HEK293 (cell line): ENCODE results near the gene TGFB3.

Experiments used
- REST ChIP-seq: fragments of 450-650 bp; formaldehyde crosslinking; IDR thresholded peaks from 2 replicates; pipeline ENCODE4 v1.5.1; 2016; ENCODE audit warnings: missing biosample characterization, missing genetic modification characterization
- ZNF174 ChIP-seq: fragments of 450-650 bp; formaldehyde crosslinking; IDR thresholded peaks from 2 replicates; pipeline ENCODE4 v1.5.0; 2017; ENCODE audit warnings: missing biosample characterization, mild to moderate bottlenecking, missing genetic modification characterization
- ZNF302 ChIP-seq: fragments of 450-650 bp; formaldehyde crosslinking; IDR thresholded peaks from 2 replicates; pipeline ENCODE4 v1.5.1; 2016; ENCODE audit warnings: missing biosample characterization, missing genetic modification characterization, low read depth
- ZNF629 ChIP-seq: fragments of 450-650 bp; formaldehyde crosslinking; IDR thresholded peaks from 2 replicates; pipeline ENCODE4 v1.5.1; 2017; ENCODE audit warnings: missing biosample characterization, missing genetic modification characterization
- ZNF654 ChIP-seq: fragments of 450-650 bp; formaldehyde crosslinking; IDR thresholded peaks from 2 replicates; pipeline ENCODE4 v1.5.1; 2016; ENCODE audit warnings: low read depth, missing biosample characterization, missing genetic modification characterization

- TF ChIP-seq REST (tag by site-specific recombination) (no peak), ZNF302 (tag by site-specific recombination) (no peak), ZNF629 (tag by site-specific recombination) (no peak), ZNF174 (tag by site-specific recombination) (no peak), ZNF654 (tag by site-specific recombination) (no peak)
Measured at GRCh38 chr14:76019676-76020075, 37.9 kb upstream of the TGFB3 start.
